HEK293T (cell line): Measurements from ENCODE around the gene RALGAPB.

Experiments used
- ELF4 ChIP-seq: fragments of 450-650 bp; IDR thresholded peaks from 2 replicates; pipeline ENCODE4 v1.6.1; 2017; ENCODE audit warnings: antibody characterized with exemption
- FOXA1 ChIP-seq: fragments of 450-650 bp; IDR thresholded peaks from 2 replicates; pipeline ENCODE4 v1.6.1; 2016; ENCODE audit warnings: mild to moderate bottlenecking
- FOXM1 ChIP-seq: fragments of 450-650 bp; IDR thresholded peaks from 2 replicates; pipeline ENCODE4 v1.6.1; 2017; ENCODE audit warnings: mild to moderate bottlenecking, borderline replicate concordance

DNA sequence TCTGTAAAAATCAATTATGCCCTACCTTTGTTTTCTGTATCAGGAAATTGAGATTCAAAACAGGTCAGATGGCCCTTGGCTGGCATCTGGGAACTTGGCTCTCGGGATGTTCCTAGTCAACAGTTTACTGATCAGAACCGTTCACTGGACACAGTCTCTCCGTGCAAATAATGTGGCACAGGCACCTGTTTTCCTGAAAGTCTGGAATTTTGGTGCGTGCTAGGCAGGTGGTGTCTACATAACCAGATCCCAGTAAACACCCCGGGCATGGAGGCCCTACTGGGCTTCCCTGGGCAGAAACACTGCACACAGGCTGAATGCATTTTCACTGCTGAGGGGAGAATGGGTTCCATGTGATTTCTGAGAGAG is 45.0 kb upstream of the RALGAPB start:
- TF ChIP-seq ELF4 (no peak), FOXM1 (no peak), FOXA1 (no peak)
